GM21423 (cell line): ENCODE results near the gene ADARB2.

Experiments
- ATAC-seq: cut with Tn5 transposase; IDR thresholded peaks from one replicate; pipeline ENCODE4 v1.9.1; 2021; ENCODE audit warnings: mild to moderate bottlenecking, moderate library complexity; ENCODE audit not compliant: unreplicated experiment

Gene ADARB2

GRCh38 chr10:1573981-1574380 lies 163.3 kb downstream of the ADARB2 start:
- no peak for ATAC-seq

- ATAC-seq: no peak
These were observed 163.9 kb downstream of the ADARB2 start for GRCh38 chr10:1573334-1573969.

GRCh38 chr10:1572519-1573333 lies 164.6 kb downstream of the ADARB2 start:
- ATAC-seq: no peak

- ATAC-seq: no peak
These were observed 165.6 kb downstream of the ADARB2 start for GRCh38 chr10:1571587-1572237.

GRCh38 chr10:1570416-1571051 lies 166.8 kb downstream of the ADARB2 start:
- ATAC-seq: no peak

- no peak for ATAC-seq
These were observed 168.1 kb downstream of the ADARB2 start for GRCh38 chr10:1569208-1569607.

- ATAC-seq: no peak
These were observed 169.4 kb downstream of the ADARB2 start for GRCh38 chr10:1567742-1568495.

- no peak for ATAC-seq
These were observed 170.2 kb downstream of the ADARB2 start for GRCh38 chr10:1567152-1567551.

- no peak for ATAC-seq
These were observed 172.5 kb downstream of the ADARB2 start for GRCh38 chr10:1564791-1565190.

- no peak for ATAC-seq
These were observed 174.3 kb downstream of the ADARB2 start for GRCh38 chr10:1563028-1563427.

- ATAC-seq: no peak
These were observed 175.5 kb downstream of the ADARB2 start for GRCh38 chr10:1561731-1562337.

- ATAC-seq: no peak
These were observed 176.7 kb downstream of the ADARB2 start for GRCh38 chr10:1560535-1561192.

GRCh38 chr10:1559761-1560160 lies 177.6 kb downstream of the ADARB2 start:
- no peak for ATAC-seq

- no peak for ATAC-seq
These were observed 178.0 kb downstream of the ADARB2 start for GRCh38 chr10:1559311-1559710.

GRCh38 chr10:1558906-1559305 lies 178.4 kb downstream of the ADARB2 start:
- no peak for ATAC-seq

- ATAC-seq: no peak
These were observed 180.2 kb downstream of the ADARB2 start for GRCh38 chr10:1557081-1557480.

GRCh38 chr10:1556496-1556895 lies 180.8 kb downstream of the ADARB2 start:
- no peak for ATAC-seq

GRCh38 chr10:1553951-1554350 lies 183.4 kb downstream of the ADARB2 start:
- no peak for ATAC-seq

- ATAC-seq: no peak
These were observed 184.2 kb downstream of the ADARB2 start for GRCh38 chr10:1552881-1553670.
